Activated effector memory CD4-positive, alpha-beta T cell treated with Interleukin-2 at 50 U/mL for 16 hours (primary cell): ENCODE data around the gene METTL25B.

Experiments used
- DNase-seq: peaks from one replicate; pipeline ENCODE4 v3.0.0-alpha.2; 2020

The METTL25B gene

DNA sequence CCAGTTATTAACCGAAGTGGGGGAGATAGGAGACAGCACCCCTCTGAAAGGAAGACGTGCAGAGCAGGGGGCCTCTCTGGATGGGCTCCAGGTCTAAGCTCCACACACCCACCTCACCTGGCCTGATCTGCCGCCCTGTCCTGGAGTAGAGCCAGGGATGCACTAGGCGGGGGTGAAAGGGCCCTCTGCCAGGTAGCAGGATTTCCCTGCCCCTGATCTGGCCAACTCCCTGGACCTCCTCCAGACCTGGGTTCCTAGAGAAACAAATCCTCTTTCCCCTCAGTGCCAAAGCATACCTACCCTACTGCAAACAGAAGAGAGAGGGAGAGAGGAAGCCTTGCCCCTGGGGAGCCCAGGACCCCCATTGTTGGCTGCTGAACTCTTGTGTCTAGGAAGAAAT is 24.9 kb upstream of the METTL25B start:
- no peak for DNase-seq

DNA sequence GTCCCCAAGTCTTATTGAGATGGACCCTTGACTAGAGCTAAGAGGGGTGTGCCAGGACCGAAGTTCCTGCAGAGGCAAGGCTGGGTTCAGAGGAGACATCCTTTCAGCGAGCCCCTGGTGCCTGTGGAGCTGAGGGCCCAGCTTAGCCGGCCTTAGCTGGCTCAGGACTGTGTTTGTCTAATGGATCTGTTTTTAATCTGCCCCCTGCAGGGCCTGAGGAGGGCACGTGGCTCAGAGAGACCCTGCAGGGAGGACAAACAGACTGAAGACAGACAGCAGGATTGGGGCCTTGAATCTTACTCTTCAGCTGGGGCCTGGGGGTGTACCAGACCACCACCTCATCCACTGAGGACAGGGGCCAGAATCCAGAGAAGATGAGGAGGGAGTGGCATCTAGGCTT is 24.5 kb upstream of the METTL25B start:
- no peak for DNase-seq

DNA sequence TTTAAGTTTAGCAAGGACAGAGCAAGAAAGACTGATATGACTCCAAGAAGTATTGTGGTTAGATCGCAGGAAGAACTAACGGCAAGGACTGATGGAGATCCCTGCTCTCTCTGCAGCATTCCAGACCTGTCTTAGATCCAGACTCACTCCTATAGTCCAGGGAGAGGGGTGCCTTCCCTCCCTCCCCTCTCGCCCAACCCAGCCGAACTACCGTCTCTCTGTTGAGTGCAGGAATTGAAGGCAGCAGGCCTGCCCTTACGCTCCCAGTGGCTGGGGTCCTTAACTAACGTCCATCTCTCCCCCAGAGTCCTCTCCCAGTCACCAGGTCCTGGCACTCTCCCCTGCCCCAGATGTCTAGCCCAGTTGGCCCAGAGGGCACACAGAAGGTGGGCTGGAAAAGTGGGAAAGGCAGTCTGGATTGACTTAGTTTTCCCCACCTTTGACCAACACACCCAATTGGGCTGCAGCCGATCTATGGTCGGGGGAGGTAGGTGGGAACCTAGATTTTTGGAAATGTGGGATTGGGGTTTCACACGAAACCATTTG is 24.0 kb upstream of the METTL25B start:
- no peak for DNase-seq

DNA sequence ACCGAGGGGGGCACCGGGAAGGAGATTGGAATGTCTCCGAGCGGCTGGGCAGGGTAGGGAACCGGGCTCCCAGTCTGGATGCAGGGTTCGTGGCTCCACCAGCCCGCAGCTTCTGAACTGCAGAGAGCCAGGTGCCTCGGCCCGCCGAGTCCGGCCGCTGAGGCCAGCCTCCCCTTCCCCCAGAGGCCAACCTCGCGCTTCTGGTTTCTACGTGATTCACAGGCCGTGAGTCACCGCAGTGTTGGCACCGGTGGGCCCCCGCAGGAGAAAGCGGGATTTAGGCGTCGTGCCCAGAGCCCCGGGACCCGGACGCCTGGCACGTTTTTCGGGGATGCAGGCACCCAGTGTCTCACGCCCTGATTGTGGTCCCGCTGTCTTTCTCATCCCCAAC is 23.3 kb upstream of the METTL25B start:
- no peak for DNase-seq

DNA sequence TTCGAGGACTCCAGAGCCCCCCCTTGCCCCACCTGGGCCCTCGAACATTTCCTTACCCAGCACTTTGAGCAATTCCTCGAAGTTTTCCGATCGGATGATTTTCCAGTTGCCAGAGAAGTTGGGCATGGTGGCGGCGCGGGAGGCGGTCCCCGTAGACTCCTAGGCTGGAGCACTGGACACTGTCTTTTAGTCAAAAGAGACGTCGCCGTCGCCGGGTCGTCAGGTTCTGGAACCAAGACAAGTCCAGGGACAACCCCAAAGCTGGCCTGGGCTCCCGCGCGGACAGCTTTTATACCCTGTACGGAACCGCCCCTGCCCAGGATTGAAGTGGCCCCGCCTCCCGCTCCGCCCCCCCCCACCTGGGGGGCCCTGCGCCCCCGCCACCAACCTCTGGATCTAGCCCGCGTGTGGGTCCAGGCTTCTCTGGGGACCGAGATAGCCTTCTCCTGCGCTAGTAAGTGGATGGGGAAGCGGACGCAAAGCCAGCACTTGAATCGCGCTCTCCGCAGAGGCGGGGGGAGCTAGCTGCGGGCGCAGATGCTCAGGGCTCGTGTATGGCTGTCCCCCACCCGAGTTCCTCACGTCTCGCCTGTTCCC is 22.9 kb upstream of the METTL25B start, which contains the start of gene CRABP2:
Gene CRABP2, minus strand, starts transcription at position 263 of the 597 bp plus-strand sequence. Its CDS starts 137 bp downstream, at position 126.
- DNase-seq, result peak; percentile 4

DNA sequence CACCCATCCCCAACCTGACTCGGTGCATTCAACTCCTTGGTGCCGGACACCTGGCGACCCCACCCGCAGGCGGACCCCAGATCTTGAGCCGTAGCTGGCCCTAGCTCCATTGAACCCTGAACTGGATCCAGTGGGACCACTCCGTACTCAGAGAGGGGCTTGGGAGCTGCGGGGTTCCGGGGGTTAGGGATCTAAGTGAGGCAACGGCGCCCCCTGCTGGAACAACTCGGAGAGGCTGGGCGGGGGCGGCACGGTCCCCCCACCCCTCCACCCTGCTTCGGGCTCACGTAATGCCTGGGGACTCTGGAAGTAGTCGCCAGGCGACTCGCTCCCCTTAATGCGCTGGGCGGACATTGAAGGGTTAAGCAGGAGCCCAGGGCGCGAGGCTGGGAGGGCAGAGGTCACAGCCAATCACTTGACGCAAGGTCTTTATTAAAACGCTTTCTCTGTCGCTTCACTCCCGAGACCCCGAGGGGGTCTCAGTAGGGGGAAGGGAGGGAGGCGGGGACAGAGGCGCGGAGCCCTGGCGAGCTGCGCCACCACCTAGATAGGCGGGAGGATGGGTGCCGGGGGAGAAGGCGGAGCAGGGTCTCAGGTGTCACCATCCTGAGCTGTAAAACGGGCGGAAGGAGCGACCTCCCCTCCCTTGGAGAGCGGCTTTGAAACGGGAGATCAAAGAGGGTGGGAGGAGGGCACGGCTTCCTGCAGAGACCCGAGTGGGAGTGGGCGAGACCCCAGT is 22.2 kb upstream of the METTL25B start:
- peak; percentile 44 for DNase-seq

DNA sequence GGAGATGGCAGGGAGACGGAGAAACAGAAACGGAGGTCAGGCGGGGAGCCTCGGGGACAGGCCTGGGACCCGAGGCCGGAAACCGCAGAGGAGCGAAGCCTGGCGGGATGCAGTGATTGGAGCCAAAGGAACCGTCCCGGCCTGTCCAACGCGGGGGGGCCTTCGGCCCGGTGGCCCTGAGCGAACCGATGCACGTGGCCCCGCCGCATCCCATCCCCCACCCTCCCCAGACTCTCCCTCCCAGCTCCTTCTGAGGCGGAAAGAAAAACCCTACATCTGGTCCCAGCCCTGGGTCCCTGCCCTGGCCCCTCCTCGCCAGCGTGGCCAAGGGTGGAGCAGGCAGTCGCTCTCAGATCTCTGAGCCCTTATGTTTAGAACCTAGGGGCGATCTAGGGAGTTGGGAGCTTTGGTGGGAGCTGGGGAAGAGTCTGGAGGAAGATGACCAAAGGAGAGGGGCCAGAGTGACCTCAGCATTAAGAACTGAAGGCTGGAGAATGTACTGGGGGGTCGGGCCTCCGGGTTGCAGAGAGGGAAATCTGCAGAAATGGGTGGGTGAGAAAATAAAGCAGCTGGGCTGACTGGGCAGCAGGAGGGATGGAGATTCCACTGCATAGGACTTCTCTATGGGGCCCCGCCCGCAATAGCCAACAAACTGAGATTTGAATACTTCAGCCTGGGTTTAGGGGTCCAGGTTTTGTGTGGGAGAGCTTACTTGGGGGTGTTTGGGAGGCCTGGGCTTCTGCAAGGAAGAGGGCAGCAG is 21.4 kb upstream of the METTL25B start:
- DNase-seq, result no peak

DNA sequence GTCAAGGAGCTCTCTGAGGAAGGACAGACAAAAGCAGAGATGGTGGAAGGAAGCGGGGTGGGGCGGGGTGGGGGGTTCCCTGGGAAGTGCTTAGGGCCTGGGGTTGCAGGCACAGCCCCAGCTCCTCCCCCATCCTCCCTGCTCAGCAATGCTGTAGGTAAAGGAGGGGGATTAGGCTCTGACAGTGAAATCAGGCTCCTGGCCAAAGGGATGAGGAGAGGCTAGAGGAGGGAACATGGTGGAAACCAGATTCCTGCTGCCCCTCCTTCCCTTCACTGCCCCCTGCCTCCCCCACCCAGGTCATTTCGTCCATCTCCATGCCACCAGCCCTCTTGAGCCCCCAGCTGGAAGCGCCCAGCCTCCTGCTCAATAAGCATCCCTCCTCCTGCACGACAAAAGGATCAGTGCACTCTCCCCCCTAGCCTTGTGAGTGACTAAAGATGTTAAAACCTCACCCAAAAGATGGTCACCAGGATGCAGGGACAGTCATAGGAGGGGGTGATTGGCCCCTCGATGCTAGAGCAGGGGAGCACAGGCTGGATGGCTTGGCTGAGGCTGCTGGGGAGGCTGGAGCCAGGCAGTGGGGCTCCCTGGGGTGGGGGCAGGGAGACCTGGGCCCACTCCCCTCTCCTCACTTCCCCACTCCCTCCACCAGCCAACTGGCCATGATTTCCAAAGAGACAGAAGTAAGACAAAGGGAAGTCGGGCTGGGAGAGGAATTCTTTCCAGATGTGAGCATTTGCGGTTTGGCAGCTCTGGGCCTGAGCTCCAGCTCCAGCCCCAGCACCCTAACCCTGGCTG is 20.7 kb upstream of the METTL25B start:
- DNase-seq, result no peak

DNA sequence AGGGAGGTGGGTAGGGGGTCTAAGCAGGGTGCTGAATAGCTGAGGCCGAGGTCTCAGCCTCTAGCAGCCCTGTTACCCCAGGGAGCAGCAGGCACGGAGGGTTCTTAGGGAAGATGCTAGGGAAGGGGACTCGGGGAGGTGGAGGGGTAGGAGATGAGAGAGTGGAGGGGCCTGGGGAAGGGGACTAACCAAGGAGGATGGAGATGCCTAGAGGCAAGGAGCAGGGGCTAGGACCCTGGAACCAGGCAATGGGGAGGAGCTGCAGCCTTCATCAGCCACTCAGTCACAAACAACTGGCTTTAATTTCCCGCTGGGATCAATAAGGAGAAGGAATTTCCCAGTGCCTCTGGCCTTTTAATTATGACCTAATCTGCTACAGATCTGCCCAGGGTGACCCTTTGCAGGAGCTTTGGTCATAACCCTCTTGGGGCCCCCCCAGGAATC is 20.0 kb upstream of the METTL25B start:
- no peak for DNase-seq

DNA sequence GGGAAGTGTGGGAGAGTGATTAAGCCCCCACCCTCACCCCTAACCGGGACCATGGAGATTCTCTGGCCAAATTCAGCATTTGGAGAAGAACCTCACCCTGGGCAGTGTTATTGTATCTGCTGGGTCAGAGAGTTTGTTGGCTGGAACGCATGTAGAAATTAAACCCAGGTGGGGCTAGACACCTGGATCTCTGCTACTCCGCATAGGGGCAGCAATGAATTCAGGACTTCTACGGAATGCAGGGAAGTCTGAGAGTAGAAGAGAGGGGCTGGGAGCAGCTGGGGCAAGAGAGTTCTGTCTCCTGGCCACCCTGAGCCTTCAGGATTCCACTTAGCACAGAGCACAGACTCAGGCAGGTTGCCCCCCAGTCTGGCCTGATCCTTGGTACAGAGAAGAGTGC is 19.2 kb upstream of the METTL25B start:
- no peak for DNase-seq

DNA sequence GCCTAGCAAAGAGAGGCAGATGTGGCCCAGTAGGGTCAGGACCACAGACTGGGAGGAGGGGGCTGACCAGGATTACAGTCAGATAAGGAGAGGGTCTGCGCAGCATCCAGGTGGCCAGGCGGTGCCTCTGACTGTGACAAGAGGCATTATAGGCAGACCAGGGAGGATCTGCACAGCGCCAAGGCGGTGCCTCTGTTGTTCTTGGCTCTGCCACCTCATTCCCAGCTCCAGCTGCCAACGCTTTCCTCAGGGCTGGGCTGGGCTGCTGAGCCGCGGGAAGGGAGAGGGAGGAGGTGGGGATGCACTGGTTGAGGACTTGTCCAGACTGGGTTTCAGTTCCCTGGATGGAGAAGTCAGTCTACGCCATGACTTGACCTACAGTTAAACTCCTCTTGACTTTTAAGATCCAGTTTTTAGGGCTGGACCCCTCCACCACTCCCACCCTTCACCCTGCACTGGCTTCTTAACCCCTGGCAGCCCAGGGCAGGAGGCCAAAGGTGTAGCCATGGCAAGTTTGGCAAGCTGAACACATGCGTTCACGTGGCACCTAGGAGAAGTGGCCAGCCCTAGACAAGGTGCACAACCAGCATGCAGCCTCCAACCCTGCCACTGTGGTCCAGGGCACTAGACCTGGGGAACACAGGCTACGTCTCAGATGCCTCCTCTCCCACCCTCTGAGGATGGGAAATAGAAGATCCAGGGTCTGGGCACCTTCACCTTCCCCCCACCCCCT is 18.3 kb upstream of the METTL25B start:
- DNase-seq, result no peak

DNA sequence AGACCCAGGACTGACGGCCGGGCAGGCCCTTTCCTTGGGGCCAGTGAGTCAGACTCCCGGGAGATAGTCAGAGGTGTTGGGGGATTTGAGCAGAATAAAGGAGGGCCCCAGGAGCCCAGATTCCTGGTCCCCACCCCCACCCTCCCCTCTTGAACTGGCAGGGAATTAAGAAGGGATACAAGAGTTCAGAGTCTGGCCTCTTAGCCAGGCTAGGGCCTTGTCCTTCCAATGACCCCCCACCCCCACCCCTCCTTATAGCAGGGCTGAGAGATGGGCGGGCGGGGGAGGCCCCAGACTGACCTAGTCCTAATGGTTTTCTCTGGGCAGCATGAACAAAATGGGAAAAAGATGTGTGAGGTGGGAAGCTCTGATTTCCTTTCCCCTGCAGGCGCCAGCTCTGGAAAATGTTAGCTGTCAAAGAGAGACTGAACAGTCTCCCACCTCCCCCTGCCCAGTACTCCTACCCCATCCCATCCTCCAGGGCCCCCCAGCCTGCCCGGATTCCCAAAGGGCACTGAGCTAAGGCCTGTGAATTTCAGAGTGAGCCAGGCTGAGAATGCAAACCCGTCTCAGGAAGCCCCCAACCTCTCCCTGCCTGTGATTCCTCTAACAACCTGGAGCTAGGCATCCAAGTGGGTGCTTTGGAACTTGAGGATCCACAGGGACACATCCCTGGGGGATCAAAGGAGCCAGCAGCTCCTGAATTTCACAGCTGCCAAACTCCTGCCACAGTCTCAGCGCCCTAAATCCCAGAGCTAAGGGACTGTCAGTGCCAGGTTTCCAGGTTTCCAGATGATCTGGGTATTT is 17.1 kb upstream of the METTL25B start:
- DNase-seq, result no peak

DNA sequence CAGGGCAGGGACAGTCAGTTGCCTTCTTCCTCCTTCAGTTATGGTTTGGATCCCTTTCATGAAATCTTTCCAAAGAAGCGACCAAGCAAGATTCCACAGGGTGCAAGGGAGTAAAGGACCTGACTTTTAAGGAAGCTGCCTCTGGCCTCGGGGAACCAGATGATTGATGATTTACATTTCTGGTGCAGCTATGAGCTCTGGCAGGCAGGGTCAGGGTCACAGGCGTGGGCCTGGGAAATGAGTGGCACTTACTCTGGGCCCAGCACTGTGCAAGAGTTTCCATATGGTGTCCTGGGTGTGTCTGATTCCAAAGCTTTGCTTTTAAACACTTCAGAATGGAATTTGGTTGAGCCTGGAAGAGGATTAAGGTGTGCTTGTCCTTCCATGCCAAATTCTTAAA is 15.6 kb upstream of the METTL25B start:
- DNase-seq, result no peak

DNA sequence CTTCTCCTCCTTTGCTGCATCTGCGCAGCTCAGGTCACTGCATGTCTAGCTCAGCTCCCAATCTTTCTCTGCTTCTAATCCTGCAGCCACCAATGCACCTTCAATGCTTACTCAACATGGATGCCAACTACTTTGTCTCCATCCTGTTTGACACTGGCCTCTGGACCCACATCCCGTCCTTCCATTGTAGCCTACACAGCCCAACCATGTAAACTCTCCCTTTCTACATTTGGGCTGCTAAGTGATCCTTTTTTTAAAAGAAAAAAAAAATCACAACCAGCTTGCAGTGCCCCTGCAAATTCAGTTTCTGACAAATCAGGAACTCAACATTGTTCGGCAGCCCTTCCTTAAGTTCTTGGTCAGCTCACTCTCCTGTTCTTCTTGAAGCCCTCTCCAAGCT is 13.4 kb upstream of the METTL25B start:
- no peak for DNase-seq

DNA sequence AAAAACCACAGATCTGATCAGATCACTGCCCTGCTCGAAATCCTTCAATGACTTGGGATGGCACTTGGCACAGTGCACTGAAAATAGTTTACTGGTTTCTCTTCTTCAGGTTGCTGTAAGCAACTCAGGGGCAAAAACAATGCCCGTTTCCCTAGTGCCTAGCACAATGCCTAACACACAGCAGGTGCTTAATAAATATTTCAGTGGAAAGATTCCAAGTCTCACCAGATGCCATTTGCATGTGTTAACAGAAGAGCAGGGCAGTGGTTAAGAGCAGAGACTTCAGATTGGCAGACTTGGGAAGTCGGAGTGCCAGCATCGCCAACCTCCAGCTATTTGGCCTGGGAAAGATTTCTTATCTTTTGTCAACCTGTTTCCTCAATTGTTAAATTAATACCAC is 10.9 kb upstream of the METTL25B start:
- DNase-seq, result no peak

DNA sequence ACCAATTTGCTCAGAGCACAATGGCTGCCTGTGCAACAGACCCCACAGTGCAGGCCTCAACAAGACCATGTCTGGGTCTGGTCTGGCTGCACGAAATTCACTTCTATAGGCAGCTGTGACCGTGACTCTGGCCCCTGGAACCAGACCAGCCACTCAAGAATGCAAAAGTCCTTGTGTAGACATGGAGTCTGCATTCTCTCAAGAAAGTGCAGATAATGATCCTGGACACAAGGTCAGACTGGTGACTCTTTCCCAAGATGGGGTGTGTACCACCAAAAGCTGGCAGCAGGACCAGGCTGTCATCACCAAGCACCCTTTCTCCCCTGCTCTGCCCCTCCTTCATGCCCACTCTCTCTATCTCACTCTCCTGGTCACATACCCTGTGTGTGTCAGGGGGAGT is 7.1 kb upstream of the METTL25B start:
- no peak for DNase-seq

DNA sequence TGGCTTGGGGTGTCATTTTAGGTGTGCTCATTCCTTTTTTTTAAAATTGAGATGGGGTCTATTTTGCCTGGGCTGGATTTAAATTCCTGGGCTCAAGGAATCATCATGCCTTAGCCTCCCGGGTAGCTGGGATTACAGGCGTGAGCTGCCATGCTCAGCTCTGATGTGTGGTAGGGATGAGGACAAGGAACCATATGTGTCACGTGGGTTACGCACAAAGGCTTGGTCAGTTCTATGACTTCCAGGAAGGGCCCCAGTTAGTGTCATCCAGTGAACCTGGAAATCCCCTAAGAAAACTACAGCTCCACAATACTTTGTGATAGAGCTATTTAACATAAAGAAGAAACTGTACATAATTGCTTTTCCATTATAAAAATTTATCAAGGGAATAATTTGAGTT is 6.7 kb upstream of the METTL25B start:
- DNase-seq, result no peak

DNA sequence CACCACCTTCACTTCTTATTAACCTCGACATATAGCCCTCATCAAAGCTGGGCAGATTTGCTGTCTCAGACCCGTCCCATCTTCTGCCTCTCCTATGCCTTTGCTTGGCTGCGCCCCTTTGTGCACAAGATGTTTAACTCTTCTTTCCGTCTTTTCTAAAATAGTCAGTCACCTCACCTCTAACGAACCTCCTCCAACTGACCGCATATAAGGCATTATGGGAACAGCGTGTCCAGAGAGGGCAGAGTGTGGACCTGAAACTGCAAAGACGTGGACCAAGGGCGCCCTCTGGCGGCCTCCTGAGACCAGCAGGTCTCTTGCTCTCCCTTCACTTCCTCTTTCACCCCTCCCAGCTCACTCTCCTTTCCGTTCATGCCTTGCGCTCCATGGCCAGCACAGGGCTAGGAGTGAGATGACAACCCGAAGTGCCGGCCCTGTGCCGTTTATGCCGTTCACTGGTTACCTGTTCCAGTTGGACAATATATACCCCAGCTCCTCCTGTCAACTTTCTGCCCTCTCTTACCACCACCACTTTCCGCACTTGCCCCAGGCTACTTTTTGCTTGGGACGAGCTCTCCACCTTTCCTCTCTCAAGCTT is 2.5 kb upstream of the METTL25B start:
- peak; percentile 64 for DNase-seq

DNA sequence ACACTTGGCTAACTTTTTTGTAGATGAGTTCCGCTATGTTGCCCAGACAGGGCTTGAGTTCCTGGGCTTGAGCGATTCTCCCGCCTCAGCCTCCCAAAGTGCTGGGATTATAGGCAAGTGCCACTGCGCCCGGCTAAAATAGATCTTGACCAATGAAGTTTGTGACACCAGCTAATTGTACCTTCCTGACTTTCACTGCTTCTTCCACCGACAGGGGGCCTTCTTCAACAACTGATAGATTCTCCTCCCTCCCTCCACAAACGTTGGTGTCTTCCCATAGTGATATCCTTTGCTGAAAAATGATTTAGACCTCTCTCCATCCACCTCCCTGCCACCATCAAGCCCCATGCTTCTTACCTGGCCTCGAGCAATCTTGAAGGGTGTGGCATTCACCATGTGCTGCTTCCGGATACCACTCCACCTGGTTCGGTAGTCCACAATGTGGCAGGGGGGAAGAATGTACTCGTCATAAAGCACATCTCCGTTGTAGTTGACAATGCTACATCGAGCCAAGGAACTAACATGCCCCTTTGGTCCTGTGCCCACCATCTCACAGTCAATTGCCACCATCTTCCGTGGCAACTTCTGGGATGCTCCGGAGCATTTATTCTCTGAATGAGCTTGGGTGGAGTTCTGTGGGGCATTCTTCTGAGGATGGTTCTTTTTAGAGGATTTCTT is 1.6 kb upstream of the METTL25B start:
- DNase-seq, result no peak

DNA sequence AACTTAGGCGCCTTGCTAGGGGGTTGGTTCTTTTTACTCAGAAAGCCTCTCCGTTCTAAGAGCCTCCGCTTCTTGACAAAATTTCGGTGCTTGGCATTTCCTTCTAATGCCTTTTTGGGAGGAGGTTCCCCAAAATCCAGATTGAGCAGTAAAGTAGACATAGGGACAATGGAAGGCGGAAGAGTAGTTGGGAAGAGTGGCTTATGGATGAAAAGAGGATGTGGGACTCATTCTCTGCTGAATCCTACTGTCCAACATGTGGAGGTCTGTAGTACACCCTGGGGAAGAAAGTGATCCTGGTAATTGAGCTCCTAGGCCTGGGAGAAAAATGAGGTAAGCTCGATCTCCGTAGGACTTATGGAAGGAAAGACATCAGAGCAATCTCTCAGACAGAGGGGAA is 777 bp upstream of the METTL25B start:
- DNase-seq, result no peak
